Heart left ventricle (tissue), 16 donors: Measurements from ENCODE around the gene PADI2. TPM values are rescaled to one million over a fixed set of nuclear protein-coding genes. Genes with fewer than 3 reads are reported as not detected.

Experiments used
- ATAC-seq, 4 donors: fragments of 200-7000 bp; cut with Tn5 transposase; one replicate each; pipeline ENCODE4 v1.9.1; 2020 to 2022; ENCODE audit warnings: moderate library complexity in 4 of 4, mild to moderate bottlenecking in 3 of 4, moderate number of reproducible peaks in 1 of 4
- DNase-seq, 5 donors: peaks; one replicate each; pipeline ENCODE4 v3.0.0-alpha.2; 2020
- H3K27ac ChIP-seq, 12 donors: fragments of 200-600 bp; sonication (generic) in 4 of 12; one replicate each; pipeline versions ENCODE4 v1.5.0 to v1.8.0; 2016 to 2022; ENCODE audit warnings: mild to moderate bottlenecking in 2 of 12
- H3K27me3 ChIP-seq, 9 donors: fragments of 200-600 bp; sonication (generic) in 2 of 9; one replicate each; pipeline versions ENCODE4 v1.5.1 to v1.8.0; 2016 to 2022; ENCODE audit warnings: mild to moderate bottlenecking in 3 of 9
- H3K36me3 ChIP-seq, 9 donors: fragments of 200-600 bp; sonication (generic) in 2 of 9; one replicate each; pipeline versions ENCODE4 v1.5.0 to v1.8.0; 2018 to 2022; ENCODE audit warnings: mild to moderate bottlenecking in 2 of 9
- H3K4me1 ChIP-seq, 12 donors: fragments of 200-600 bp; sonication (generic) in 4 of 12; one replicate each; pipeline versions ENCODE4 v1.5.0 to v1.8.0; 2016 to 2022; ENCODE audit warnings: mild to moderate bottlenecking in 3 of 12
- H3K4me3 ChIP-seq, 12 donors: fragments of 200-600 bp; sonication (generic) in 4 of 12; one replicate each; pipeline versions ENCODE4 v1.5.0 to v1.8.0; 2017 to 2022; ENCODE audit warnings: mild to moderate bottlenecking in 9 of 12, moderate library complexity in 4 of 12
- H3K9me3 ChIP-seq, 12 donors: fragments of 200-600 bp; sonication (generic) in 4 of 12; one replicate each; pipeline versions ENCODE4 v1.5.0 to v1.8.0; 2016 to 2022; ENCODE audit warnings: mild to moderate bottlenecking in 1 of 12
- CTCF ChIP-seq, 12 donors: fragments of 200-600 bp; sonication (generic) in 4 of 12; IDR thresholded peaks; one replicate each; pipeline versions ENCODE4 v1.5.0 to v1.8.0; 2018 to 2022; ENCODE audit warnings: antibody characterized with exemption in 12 of 12, mild to moderate bottlenecking in 5 of 12
- POLR2A ChIP-seq, 2 donors: fragments of 450-650 bp; IDR thresholded peaks; one replicate each; pipeline ENCODE4 v1.6.1; 2017; ENCODE audit warnings: antibody characterized with exemption in 2 of 2, mild to moderate bottlenecking in 2 of 2, moderate library complexity in 2 of 2
- WGBS, 4 donors: extraction: QIAGEN DNeasy Blood & Tissue Kit in 2 of 4; methylation state at CpG; one replicate each; pipeline versions ENCODE4 v1.1.5 to v1.1.7; 2013 to 2018; 5-methylcytosine and 5-hydroxymethylcytosine counted together
- intact Hi-C, 10 donors: fragments of 100-400 bp; cut with DNase I; formaldehyde crosslinking; loops; one replicate each; pipeline versions ENCODE4 v1.11.1 to v1.14.2; 2022
- polyA plus RNA-seq, 2 donors: library from polyadenylated mRNA; stranded (reverse); fragments of 200-250 nt; gene quantifications; one replicate each; pipeline ENCODE4 v1.2.3, GENCODE V29; 2013
- total RNA-seq, 9 donors: library from RNA; depleted of rRNA in 2 of 9; stranded (reverse); fragments of >200 nt in 2 of 9; fragmentation: NEBNext Ultra II Directional in 3 of 9; extraction: Animal tissue kit (Norgen Biotek cat#: 25700) in 3 of 9; gene quantifications; one replicate each; pipeline versions ENCODE4 v1.1.0 to v1.2.4, GENCODE V29; 2016 to 2023
- donor health status: ischemic (EF 13 %, LVEDD 7.1; RV severe dilation, severe dysfunction).
- donor health status: healthy with polysubstance abuse.
- donor health status: DM: no; HTN: yes; CAD: no.
- donor health status: DM: no; HTN: no; CAD: no.
- donor health status: ischemic (EF 25% LVEDD 6.9; RV normal size, moderate dysfunction).
- donor health status: ischemic (EF 25% LVEDD 5.7; RV mildly dilated, moderate dysfunction).
- donor health status: healthy.
- donor health status: DM: yes; HTN: yes; CAD: no.
- donor health status: ischemic (EF 35%, LVEDD 5.7; RV mildly dilated, moderate dysfunction).
- donor health status: nonischemic (EF 11% LVEDD 7.7; RV severe dilation, severe dysfunction).
- donor health status: DM: yes; HTN: yes; CAD: no.
- donor health status: PGD.
- donor health status: ischemic (EF 29% LVEDD 5.4; RV normal size, mild dysfunction).
- donor health status: nonischemic (EF 23%, LVEDD 6.1; RV moderate dilation, normal function).

The PADI2 gene
- total and polyA plus RNA-seq, 11 donors, result 0.08 to 2.0 (median 0.49) TPM

- no peak for ATAC-seq
- no peak for DNase-seq
- intact Hi-C loops, result no loop called here
- 53 to 70% (median 67%) methylated on average over 5 of the region's 5 CpGs for WGBS, 4 donors
- no peaks in the 10 kb centered on the region for H3K36me3 ChIP-seq
- H3K27me3 ChIP-seq, result peaks cover 0 to 36% (median 3%) of the 10 kb centered on the region in 9 donors
- H3K4me1 ChIP-seq, result no peaks in the 10 kb centered on the region
- no peak overlapping the region for H3K4me3 ChIP-seq
- TF ChIP-seq POLR2A (IDR thresholded peaks at IDR 0.05), result no peak
- no peak for TF ChIP-seq CTCF (IDR thresholded peaks at IDR 0.05)
- no peaks in the 10 kb centered on the region for H3K9me3 ChIP-seq
- no peak overlapping the region for H3K27ac ChIP-seq
Measured at GRCh38 chr1:17135530-17135929, 16.3 kb upstream of the PADI2 start.

GRCh38 chr1:17134724-17135123 is 15.5 kb upstream of the PADI2 start:
- Histone ChIP-seq H3K36me3 (no peaks in the 10 kb centered on the region), H3K9me3 (no peaks in the 10 kb centered on the region), H3K27ac (no peak overlapping the region), H3K4me3 (no peak overlapping the region), H3K4me1 (no peaks in the 10 kb centered on the region), H3K27me3 (peaks cover 0 to 31% (median 3%) of the 10 kb centered on the region in 9 donors)
- no peak for DNase-seq
- WGBS, 4 donors, result 94 to 98% (median 97%) methylated on average over 7 of the region's 7 CpGs
- no peak for ATAC-seq
- intact Hi-C loops, result no loop called here
- no peak for TF ChIP-seq CTCF (IDR thresholded peaks at IDR 0.05)
- no peak for TF ChIP-seq POLR2A (IDR thresholded peaks at IDR 0.05)

GRCh38 chr1:17134034-17134433 is 14.8 kb upstream of the PADI2 start:
- Histone ChIP-seq H3K27ac (no peak overlapping the region), H3K27me3 (peaks cover 0 to 28% (median 3%) of the 10 kb centered on the region in 9 donors), H3K4me1 (peaks cover 0 to 2% (median 0%) of the 10 kb centered on the region in 12 donors), H3K9me3 (no peaks in the 10 kb centered on the region), H3K36me3 (no peaks in the 10 kb centered on the region), H3K4me3 (no peak overlapping the region)
- no peak for DNase-seq
- intact Hi-C loops, result no loop called here
- ATAC-seq, result no peak
- WGBS, 4 donors, result 63 to 81% (median 68%) methylated on average over 4 of the region's 4 CpGs
- TF ChIP-seq POLR2A (IDR thresholded peaks at IDR 0.05) (no peak), CTCF (IDR thresholded peaks at IDR 0.05) (no peak)

- no peak overlapping the region for H3K27ac ChIP-seq
- intact Hi-C loops, result no loop called here
- no peak for ATAC-seq
- no peak for DNase-seq
- H3K36me3 ChIP-seq, result no peaks in the 10 kb centered on the region
- H3K4me3 ChIP-seq, result no peak overlapping the region
- WGBS, 4 donors, result 66 to 74% (median 72%) methylated on average over 3 of the region's 3 CpGs
- TF ChIP-seq POLR2A (IDR thresholded peaks at IDR 0.05) (no peak), CTCF (IDR thresholded peaks at IDR 0.05) (no peak)
- H3K4me1 ChIP-seq, result peaks cover 0 to 21% (median 0%) of the 10 kb centered on the region in 12 donors
- H3K9me3 ChIP-seq, result no peaks in the 10 kb centered on the region
- peaks cover 0 to 6% (median 0%) of the 10 kb centered on the region in 9 donors for H3K27me3 ChIP-seq
Measured at GRCh38 chr1:17130138-17130635, 10.9 kb upstream of the PADI2 start.
